Activated T-helper 1 cell treated with anti-CD3 and anti-CD28 coated beads, Interleukin-12 subunit alpha, Interleukin-12 subunit beta, Interleukin-2, Interleukin-4 antibody, amounts not matched to agents 30 ng/mL and 10 ng/mL and 1 ng/mL, durations not matched to agents 14 hours and 24 hours and 36 hours (primary cell): ENCODE data around the gene MSANTD2. TPM values are rescaled to one million over a fixed set of nuclear protein-coding genes. Genes with fewer than 3 reads are reported as not detected.
A peak's percentile ranks its signal among the peaks of the same experiment; 100 is the strongest.

Experiments used
- DNase-seq: peaks from one replicate; pipeline ENCODE4 v3.0.0; 2021; ENCODE audit warnings: low spot score
- H3K27ac Mint-ChIP-seq: one replicate; pipeline ENCODE4 v1.8.0; 2021; ENCODE audit warnings: mild to moderate bottlenecking, mixed read lengths
- H3K27me3 Mint-ChIP-seq: one replicate; pipeline ENCODE4 v1.8.0; 2022; ENCODE audit warnings: mild to moderate bottlenecking, moderate library complexity, mixed read lengths; ENCODE audit not compliant: insufficient read depth
- H3K36me3 Mint-ChIP-seq: one replicate; pipeline ENCODE4 v1.8.0; 2021; ENCODE audit warnings: low read depth, mixed read lengths
- H3K4me1 Mint-ChIP-seq: one replicate; pipeline ENCODE4 v1.8.0; 2021; ENCODE audit warnings: low read depth, mixed read lengths
- H3K4me3 Mint-ChIP-seq: one replicate; pipeline ENCODE4 v1.8.0; 2021; ENCODE audit warnings: mild to moderate bottlenecking, moderate library complexity, mixed read lengths
- H3K9me3 Mint-ChIP-seq: one replicate; pipeline ENCODE4 v1.8.0; 2021; ENCODE audit warnings: mixed read lengths
- intact Hi-C: fragments of 100-400 bp; cut with micrococcal nuclease; formaldehyde crosslinking; loops from one replicate; pipeline ENCODE4 v1.15.1; 2024
- total RNA-seq: library from RNA; stranded (reverse); gene quantifications from 2 replicates; pipeline ENCODE4 v1.2.3, GENCODE V29; 2022

The MSANTD2 gene
- total RNA-seq, 1 donor from 2014 or later: 8.9 TPM

GRCh38 chr11:124745270-124745834 lies 54.9 kb downstream of the MSANTD2 start:
- H3K27ac Mint-ChIP-seq: peak overlapping the region; percentile 44
- H3K4me3 Mint-ChIP-seq: peak overlapping the region; percentile 59
- H3K9me3 Mint-ChIP-seq: no peaks in the 10 kb centered on the region
- intact Hi-C loops: loop anchor here (5.0 to 10.0 kb wide), 3 partner anchors 207 to 1681 kb away; partner anchors contain the start of genes CCDC15, HSPA8 and HYLS1
- peaks cover 42% of the 10 kb centered on the region for H3K4me1 Mint-ChIP-seq
- DNase-seq: no peak
- no peaks in the 10 kb centered on the region for H3K36me3 Mint-ChIP-seq
- H3K27me3 Mint-ChIP-seq: peaks cover 22% of the 10 kb centered on the region

GRCh38 chr11:124743050-124743449 lies 57.2 kb downstream of the MSANTD2 start:
- H3K4me1 Mint-ChIP-seq: peaks cover 32% of the 10 kb centered on the region
- no peak for DNase-seq
- intact Hi-C loops: loop anchor here (10.0 kb wide), 1 partner anchor 1678 kb away; the partner anchor contains the start of gene HSPA8
- H3K27me3 Mint-ChIP-seq: peaks cover 29% of the 10 kb centered on the region
- H3K9me3 Mint-ChIP-seq: no peaks in the 10 kb centered on the region
- peaks cover 2% of the 10 kb centered on the region for H3K36me3 Mint-ChIP-seq
- no peak overlapping the region for H3K27ac Mint-ChIP-seq
- H3K4me3 Mint-ChIP-seq: no peak overlapping the region

GRCh38 chr11:124742555-124742954 lies 57.7 kb downstream of the MSANTD2 start:
- Mint-ChIP-seq H3K27ac (no peak overlapping the region), H3K4me3 (no peak overlapping the region), H3K9me3 (no peaks in the 10 kb centered on the region), H3K4me1 (peaks cover 32% of the 10 kb centered on the region), H3K36me3 (peaks cover 2% of the 10 kb centered on the region), H3K27me3 (peaks cover 29% of the 10 kb centered on the region)
- intact Hi-C loops: loop anchor here (10.0 kb wide), 1 partner anchor 1678 kb away; the partner anchor contains the start of gene HSPA8
- DNase-seq: no peak

GRCh38 chr11:124740277-124740882 lies 59.8 kb downstream of the MSANTD2 start:
- Mint-ChIP-seq H3K4me1 (peaks cover 25% of the 10 kb centered on the region), H3K36me3 (peaks cover 2% of the 10 kb centered on the region), H3K27me3 (peaks cover 39% of the 10 kb centered on the region), H3K9me3 (no peaks in the 10 kb centered on the region), H3K27ac (peak overlapping the region; percentile 54), H3K4me3 (peak overlapping the region; percentile 85)
- intact Hi-C loops: loop anchor here (1.0 to 10.0 kb wide), 4 partner anchors 23 to 1676 kb away; partner anchors contain the start of genes HSPA8, SIAE and SPA17
- DNase-seq: peak; percentile 30

GRCh38 chr11:124739479-124740276 lies 60.5 kb downstream of the MSANTD2 start, which contains the start of gene NRGN:
NRGN (plus strand) TSS chr11:124739942; CDS start chr11:124740085, 143 bp downstream.
- Mint-ChIP-seq H3K27ac (peak within 1 kb of the TSS; percentile 54), H3K4me1 (peaks cover 25% of the 10 kb centered on the region), H3K4me3 (peak within 1 kb of the TSS; percentile 85), H3K36me3 (peaks cover 2% of the 10 kb centered on the region), H3K27me3 (peaks cover 38% of the 10 kb centered on the region), H3K9me3 (no peaks in the 10 kb centered on the region)
- intact Hi-C loops: loop anchor here (1.0 to 10.0 kb wide), 7 partner anchors 8 to 1675 kb away; partner anchors contain the start of genes HSPA8, SIAE, SPA17 and TBRG1
- DNase-seq: peak; percentile 80

- Mint-ChIP-seq H3K27ac (peak overlapping the region; percentile 8), H3K36me3 (peaks cover 2% of the 10 kb centered on the region), H3K4me3 (peak overlapping the region; percentile 85), H3K9me3 (no peaks in the 10 kb centered on the region), H3K4me1 (peaks cover 25% of the 10 kb centered on the region), H3K27me3 (peaks cover 41% of the 10 kb centered on the region)
- DNase-seq: no peak
- intact Hi-C loops: loop anchor here (1.0 to 2.0 kb wide), 3 partner anchors 8 to 116 kb away; partner anchors contain the start of gene TBRG1
Measured at GRCh38 chr11:124738713-124739478, 61.3 kb downstream of the MSANTD2 start.

GRCh38 chr11:124737638-124738305 lies 62.4 kb downstream of the MSANTD2 start:
- Mint-ChIP-seq H3K4me1 (peaks cover 25% of the 10 kb centered on the region), H3K9me3 (no peaks in the 10 kb centered on the region), H3K27me3 (peaks cover 39% of the 10 kb centered on the region), H3K27ac (no peak overlapping the region), H3K36me3 (peaks cover 2% of the 10 kb centered on the region), H3K4me3 (no peak overlapping the region)
- intact Hi-C loops: loop anchor here (2.0 kb wide), 1 partner anchor 115 kb away; the partner anchor contains the start of gene TBRG1
- no peak for DNase-seq

- peaks cover 24% of the 10 kb centered on the region for H3K4me1 Mint-ChIP-seq
- no peak overlapping the region for H3K27ac Mint-ChIP-seq
- DNase-seq: no peak
- H3K36me3 Mint-ChIP-seq: peaks cover 2% of the 10 kb centered on the region
- H3K4me3 Mint-ChIP-seq: no peak overlapping the region
- H3K27me3 Mint-ChIP-seq: peaks cover 37% of the 10 kb centered on the region
- no peaks in the 10 kb centered on the region for H3K9me3 Mint-ChIP-seq
- intact Hi-C loops: no loop called here
Measured at GRCh38 chr11:124736736-124737135, 63.5 kb downstream of the MSANTD2 start.

GRCh38 chr11:124732230-124732629 lies 68.0 kb downstream of the MSANTD2 start:
- H3K27me3 Mint-ChIP-seq: peaks cover 16% of the 10 kb centered on the region
- no peaks in the 10 kb centered on the region for H3K4me1 Mint-ChIP-seq
- DNase-seq: no peak
- H3K9me3 Mint-ChIP-seq: no peaks in the 10 kb centered on the region
- no peaks in the 10 kb centered on the region for H3K36me3 Mint-ChIP-seq
- intact Hi-C loops: no loop called here
- H3K27ac Mint-ChIP-seq: no peak overlapping the region
- no peak overlapping the region for H3K4me3 Mint-ChIP-seq

- H3K27ac Mint-ChIP-seq: no peak overlapping the region
- H3K4me3 Mint-ChIP-seq: no peak overlapping the region
- intact Hi-C loops: no loop called here
- H3K36me3 Mint-ChIP-seq: no peaks in the 10 kb centered on the region
- no peak for DNase-seq
- H3K4me1 Mint-ChIP-seq: no peaks in the 10 kb centered on the region
- no peaks in the 10 kb centered on the region for H3K9me3 Mint-ChIP-seq
- peaks cover 13% of the 10 kb centered on the region for H3K27me3 Mint-ChIP-seq
Measured at GRCh38 chr11:124729571-124729970, 70.6 kb downstream of the MSANTD2 start.

GRCh38 chr11:124728134-124728533 lies 72.1 kb downstream of the MSANTD2 start:
- peaks cover 15% of the 10 kb centered on the region for H3K27me3 Mint-ChIP-seq
- H3K27ac Mint-ChIP-seq: no peak overlapping the region
- no peaks in the 10 kb centered on the region for H3K9me3 Mint-ChIP-seq
- no peak overlapping the region for H3K4me3 Mint-ChIP-seq
- intact Hi-C loops: no loop called here
- DNase-seq: no peak
- H3K4me1 Mint-ChIP-seq: no peaks in the 10 kb centered on the region
- no peaks in the 10 kb centered on the region for H3K36me3 Mint-ChIP-seq

GRCh38 chr11:124727474-124727873 lies 72.7 kb downstream of the MSANTD2 start:
- H3K27ac Mint-ChIP-seq: no peak overlapping the region
- peaks cover 15% of the 10 kb centered on the region for H3K27me3 Mint-ChIP-seq

More at GRCh38 chr11:124727474-124727873, 72.7 kb downstream of the MSANTD2 start:
- Mint-ChIP-seq H3K9me3 (no peaks in the 10 kb centered on the region), H3K36me3 (no peaks in the 10 kb centered on the region), H3K4me1 (no peaks in the 10 kb centered on the region), H3K4me3 (no peak overlapping the region)
- DNase-seq: no peak
- intact Hi-C loops: no loop called here
